M059J (cell line): ENCODE data around the gene DHFR2. TPM values are rescaled to one million over a fixed set of nuclear protein-coding genes. Genes with fewer than 3 reads are reported as not detected.
A peak's percentile ranks its signal among the peaks of the same experiment; 100 is the strongest.
"Not testable (repeated sequence)": the region's sequence is repeated elsewhere in the genome, so short reads cannot be mapped to it uniquely, and the experiment has no call there.

Source experiments
- DNase-seq: peaks from one replicate; pipeline ENCODE4 v3.0.0-alpha.2; 2012; ENCODE audit warnings: low read depth
- total RNA-seq: library from RNA; depleted of rRNA; stranded (reverse); fragments of >200 nt; shearing (Covaris generic); gene quantifications from 2 replicates; pipeline ENCODE4 v1.2.3, GENCODE V29; 2014; rRNA removed

DHFR2 gene
- total RNA-seq = 1.9 and 3.2 TPM in 2 replicates

DNA sequence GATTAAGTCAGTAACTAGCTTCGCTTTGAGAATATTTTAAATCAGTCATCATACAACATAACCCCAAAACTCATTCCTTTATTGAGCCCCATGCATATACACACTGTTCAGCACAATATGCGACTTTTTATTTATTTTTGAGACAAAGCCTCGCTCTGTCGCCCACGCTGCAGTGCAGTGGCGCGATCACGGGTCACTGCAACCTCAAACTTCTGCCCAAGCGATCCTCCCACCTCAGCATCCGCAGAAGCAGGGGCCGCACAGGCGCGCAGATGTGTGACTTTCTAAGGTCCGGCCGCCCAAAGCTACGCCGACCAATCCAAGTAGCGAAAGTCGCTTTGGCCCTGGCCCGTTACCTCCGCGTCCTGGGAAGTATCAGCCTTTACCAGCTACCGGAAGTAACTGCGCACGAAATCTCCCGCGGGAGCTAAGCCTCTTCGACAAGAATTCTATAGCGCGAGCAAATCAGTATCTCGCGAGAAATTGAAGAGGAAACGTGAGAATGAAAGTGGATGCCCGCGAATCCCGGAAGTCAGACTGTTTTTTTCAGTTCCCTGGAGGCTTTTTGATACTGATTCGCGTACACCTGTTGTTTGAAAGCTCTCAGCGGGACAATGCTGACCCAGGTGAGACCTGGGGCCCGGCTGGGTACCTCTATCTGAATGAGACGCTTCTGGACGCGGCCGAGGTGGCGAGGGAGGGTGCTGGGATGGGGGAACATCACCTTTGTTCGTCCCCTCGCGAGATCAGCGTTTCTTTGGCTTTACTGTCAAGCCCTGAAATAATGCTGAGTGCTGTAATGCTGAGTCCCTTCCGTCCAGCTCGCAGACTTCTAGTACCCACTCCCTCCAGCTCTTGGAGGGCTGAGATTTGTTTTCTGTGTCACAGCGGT, at the start of gene DHFR2, which contains the start of gene NSUN3:
Gene DHFR2 (minus strand): TSS at position 404 of the 892 bp plus-strand sequence. CDS start 1,405 bp downstream, outside the sequence.
Gene NSUN3 (plus strand): TSS at position 549 of the 892 bp plus-strand sequence. CDS start 66 bp downstream, at position 615.
- peak; percentile 99 for DNase-seq

DNA sequence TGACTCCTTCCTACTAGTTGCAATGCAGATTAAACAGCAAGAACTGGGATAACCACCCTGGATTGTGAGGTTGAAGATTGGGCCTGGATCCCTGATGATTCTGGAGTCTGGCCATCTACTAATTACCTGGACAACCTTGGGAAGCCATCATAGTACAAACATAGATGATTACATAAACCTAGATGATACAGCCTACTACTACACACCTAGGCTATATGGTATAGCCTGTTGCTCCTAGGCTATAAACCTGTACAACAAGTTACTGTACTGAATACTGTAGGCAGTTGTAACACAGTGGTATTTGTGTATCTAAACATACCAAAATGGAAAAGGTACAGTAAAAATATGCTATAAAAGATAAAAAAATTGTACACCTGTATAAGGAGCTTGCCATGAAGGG, 48.1 kb upstream of the DHFR2 start:
- no peak for DNase-seq

DNA sequence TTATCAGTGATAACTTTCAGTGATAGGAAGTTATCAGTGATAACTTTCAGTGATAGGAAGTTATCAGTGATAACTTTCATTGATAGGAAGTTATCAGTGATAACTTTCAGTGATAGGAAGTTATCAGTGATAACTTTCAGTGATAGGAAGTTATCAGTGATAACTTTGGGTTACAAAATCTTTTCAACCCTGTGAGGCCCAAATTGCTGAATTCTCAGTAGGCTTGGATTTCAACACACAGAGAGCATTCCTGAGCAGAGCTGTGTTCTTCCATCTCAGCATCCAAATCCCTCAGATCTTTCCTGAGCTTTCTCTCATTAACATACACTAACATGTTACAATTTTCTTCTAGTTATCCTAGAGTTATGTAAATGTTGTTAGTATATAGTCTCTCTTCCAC, 47.5 kb upstream of the DHFR2 start:
- DNase-seq = not testable (repeated sequence)

DNA sequence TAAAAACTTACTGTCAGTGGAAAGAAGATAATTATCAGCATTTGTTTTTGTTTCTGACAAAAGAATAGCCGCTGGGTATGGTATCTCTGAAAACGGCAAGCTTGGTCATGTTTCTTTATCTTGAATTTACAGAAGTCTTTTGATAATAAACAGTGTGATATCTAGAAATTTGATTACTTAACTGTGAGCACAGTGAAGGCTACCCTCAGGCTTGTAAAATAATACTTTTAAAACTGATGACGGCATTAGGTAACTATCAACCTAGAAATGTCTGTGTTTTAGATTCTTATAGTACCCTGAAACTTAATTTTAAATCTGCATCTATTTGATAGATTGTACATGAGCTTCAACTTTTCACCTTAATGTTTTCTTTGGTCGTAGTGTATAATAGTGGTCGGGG, 43.6 kb upstream of the DHFR2 start:
- DNase-seq = no peak

DNA sequence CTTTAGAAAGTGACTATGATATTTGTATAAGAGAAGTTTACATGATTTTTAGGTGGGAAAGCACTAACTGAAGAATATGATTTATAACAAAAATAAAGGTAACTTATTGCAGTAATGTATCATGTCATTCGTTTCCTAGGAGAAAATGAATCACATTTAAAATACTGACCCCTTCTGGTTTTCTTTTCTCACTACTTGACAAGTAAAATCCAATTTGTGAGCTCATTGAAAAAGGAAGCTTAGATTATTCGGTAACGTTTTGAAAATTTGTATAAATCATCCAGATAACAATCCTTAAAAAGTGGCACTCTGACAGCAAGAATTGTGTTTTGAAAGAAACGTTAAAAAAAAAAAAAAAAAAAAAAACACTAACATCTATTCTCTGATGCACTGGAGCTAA, 39.1 kb upstream of the DHFR2 start:
- no peak for DNase-seq

DNA sequence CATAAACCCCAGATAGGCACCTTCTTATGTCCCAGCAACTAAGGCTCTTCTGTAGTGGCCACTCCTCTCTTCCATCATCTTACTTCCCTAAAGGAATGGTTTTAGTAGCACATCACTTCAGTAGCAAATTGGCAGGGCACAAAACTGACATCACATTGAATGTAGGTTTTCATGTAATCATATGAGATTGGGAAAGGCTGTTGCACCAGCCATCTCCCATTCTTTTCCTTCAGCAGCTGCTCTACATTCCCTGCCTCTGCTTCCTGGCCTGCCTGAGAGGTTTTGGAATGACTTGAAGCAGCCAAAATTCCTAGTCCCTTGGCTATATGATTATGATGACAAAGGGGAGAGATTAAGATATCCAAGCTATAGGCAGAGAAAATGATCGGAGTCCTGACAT, 36.6 kb upstream of the DHFR2 start:
- DNase-seq = no peak

DNA sequence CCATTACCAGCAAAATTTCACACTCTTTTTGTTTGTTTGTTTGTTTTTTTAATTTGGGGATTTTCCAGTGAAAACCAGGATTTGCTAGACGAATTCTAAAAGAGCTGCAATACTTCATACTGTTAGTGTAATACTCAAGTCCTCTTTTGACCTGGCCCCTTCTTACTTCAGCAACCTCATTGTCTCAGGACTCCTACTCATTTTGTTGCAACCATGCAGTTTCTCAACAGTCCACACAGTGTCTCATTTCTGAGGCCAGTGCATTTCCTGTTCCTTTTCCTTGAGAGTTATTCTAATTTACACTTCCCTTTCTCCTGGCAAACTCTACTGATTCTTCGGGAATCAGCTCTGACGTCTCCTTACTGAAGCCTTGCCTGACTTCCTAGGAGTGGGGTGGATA, 35.7 kb upstream of the DHFR2 start:
- DNase-seq = no peak

DNA sequence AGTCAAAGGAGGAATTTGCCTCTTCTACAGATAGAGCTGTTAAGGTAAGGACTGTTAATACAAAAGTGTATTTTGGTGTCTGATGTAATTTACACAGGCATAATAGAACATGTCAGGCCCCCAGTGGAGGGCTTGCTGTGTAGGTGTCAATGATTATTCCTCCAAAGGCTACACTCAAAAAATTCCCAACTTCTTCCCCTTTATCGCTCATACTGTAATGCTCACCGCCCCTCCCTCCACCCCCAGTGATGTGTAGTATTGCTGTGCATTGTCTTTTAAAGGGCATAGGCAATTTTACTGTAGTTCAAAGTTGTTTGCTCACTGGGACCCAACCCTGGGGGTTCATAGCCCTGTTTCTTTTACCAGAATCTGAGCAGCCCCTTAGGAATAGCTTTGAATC, 32.4 kb upstream of the DHFR2 start:
- no peak for DNase-seq

DNA sequence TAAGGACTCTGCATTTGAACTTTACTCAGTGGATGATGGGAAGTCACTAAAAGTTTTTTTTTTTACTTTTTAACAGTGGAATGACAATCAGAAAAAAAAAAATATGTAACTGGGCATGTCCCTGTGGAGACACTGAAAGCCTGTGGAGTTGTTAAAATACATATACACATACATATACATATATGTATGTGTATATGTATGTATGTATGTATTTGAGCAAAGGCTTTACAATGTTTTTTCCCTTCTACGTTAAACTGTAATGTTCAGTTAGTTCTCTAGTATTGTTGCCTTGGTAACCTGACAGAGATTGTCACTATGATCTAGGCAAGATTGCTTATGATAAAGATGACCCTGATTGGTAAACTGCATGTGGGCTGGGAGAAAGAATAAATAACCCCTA, 30.4 kb upstream of the DHFR2 start:
- no peak for DNase-seq

DNA sequence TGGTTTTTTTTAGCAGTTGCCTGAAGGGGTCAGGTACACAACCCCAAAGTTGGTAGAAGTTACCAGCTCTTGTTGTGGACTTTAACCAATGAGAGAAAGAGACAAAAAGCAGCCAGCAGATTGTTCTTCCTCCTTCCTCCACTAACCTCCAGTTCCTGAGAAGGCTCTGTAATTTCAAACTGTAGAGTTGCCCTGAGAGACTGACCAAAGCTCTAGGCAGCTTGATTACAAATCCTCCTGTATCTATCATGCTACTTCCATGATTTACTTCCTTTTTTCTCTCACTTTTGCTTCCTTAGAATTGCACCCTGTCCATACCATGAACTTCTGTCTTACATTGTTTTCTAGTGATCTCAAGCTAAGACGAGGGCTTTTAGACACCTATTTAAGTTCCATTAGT, 29.4 kb upstream of the DHFR2 start:
- DNase-seq = no peak

DNA sequence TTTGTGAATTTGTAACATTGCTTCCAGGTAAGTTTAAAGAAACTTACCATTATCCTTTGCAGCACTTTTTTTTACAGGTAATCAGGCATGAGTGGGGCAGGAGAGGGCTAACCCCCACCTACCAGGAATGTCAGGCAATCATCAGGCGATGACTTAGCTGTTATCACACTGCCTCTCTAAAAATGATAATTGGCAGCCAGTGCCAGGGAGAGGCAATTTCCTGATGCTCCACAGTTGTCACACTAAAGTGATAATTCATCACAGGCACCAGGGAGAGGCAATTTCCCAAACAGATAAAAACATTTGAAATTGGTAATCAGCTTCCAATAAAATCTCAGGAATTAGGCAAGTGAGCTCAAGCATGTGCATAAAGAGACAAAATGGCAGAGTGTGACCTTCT, 26.4 kb upstream of the DHFR2 start:
- no peak for DNase-seq

DNA sequence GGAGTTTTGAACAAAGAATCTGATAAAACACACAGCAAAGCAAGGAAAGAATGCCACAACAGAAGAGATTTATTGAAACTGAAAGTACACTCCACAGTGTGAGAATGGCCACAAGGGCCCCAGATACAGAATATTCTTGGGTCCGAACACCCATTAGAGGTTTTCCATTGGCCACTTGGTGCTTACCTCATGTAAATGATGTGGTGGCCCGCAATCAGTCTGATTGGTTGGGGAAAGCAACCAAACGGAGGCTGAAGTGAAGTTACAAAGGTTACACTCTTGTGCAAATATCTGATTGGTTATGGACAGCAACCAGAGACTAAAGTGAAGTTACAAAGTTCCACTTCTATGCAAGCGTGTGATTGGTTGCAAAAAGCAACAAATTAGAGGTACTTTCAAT, 20.5 kb upstream of the DHFR2 start:
- DNase-seq = no peak

DNA sequence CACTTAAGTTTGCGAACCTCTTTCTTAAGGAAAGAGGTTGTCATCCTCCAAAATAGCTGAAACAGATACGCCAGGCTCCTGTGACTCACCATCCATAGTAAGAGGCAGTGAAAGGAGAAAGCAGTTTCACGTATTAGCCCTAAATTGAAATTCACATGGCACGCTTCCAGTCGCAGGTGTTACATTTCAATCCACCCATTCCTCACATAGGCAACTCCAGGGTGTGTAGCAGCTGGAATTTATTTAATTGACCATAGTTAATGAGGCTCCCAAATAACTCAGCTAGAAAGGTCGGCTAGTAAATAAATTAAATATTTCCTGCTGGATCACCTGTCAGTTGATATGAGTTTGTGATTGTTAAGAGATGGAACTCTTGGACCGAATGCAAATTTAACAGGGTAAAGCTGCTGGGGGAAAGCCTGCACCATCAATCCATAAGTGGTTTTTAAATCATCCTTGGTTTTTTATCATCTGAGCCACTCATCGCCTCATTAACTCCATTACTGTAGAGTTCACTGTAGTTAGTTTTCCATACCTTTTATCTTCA, 19.7 kb upstream of the DHFR2 start:
- no peak for DNase-seq

DNA sequence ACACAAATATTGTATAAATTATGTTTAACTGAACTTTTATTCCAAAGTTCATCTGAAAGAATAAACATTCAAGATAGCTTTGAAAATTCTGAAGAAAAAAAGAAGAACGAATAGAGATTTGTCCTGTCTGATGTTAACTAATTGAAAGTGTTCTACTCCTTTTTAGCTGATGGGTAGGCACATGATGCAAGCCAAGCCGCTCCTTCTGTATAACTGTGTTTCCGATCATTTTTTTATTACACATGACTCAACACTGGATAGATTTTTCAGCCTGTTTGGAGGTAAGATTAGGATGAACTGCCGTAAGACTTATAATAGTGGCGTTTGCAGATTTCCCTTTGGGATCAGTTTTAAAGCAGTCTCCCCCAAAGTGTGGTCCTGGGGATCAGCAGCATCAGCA, 19.2 kb upstream of the DHFR2 start:
- no peak for DNase-seq

DNA sequence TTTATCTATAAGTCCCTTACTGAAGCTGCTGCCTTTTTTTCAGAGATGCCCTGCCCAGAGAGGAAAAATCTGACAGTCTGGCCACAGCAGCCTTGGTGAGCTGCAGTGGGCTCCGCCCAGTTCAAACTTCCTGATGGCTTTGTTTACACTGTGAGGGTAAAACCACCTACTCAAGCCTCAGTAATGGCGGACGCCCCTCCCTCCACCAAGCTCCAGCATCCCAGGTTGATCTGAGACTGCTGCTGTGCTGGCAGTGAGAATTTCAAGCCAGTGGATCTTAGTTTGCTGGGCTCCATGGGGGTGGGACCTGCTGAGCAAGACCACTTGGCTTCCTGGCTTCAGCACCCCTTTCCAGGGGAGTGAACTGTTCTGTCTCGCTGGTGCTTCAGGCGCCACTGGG, 17.8 kb upstream of the DHFR2 start:
- DNase-seq = not testable (repeated sequence)

DNA sequence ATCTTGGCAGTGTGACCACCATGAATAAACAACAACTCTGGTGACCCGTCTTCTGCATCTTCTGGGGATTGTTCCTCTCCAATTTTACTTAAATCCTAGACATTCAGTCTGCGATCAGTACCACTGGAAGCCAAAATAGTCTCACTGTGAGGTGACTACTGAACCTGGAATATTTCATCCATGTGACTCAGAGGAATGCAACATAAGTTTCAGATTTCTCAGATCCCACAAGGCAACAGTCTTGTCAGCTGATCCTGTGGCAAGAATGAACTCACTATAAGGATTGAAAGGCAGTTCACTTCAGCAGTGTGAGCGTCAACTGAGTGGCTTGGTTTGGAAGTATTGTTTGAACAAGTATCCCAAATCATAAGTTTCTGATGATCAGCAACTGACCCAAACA, 13.3 kb upstream of the DHFR2 start:
- DNase-seq = peak; percentile 49

DNA sequence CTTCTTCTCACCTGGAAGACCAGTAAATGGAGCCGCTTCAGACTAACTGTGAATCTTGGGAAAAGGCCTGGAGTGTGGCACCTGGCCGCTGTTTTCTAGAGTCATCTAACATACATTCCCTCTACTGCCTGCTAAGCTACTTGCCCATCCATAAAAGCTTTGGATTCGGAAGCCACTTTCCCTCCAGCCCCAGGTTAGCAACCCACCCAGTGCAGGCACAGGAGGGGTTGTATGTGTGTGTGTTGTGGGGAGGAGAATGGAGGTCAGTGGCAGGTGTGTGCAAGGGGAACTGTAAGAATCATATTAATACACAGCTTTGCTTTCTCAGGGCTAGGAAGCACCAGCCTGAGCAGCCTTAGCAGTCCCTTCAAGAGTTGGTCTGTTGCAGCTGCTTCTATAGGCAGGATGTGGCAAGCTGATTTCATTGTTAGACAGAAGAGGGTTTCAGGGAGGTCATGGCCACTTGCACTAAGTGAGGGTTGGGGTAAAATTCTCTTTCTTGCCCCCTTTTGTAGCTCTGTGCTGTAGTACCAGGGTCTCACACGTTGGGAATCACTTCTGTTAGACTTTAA, 9.1 kb upstream of the DHFR2 start:
- no peak for DNase-seq

DNA sequence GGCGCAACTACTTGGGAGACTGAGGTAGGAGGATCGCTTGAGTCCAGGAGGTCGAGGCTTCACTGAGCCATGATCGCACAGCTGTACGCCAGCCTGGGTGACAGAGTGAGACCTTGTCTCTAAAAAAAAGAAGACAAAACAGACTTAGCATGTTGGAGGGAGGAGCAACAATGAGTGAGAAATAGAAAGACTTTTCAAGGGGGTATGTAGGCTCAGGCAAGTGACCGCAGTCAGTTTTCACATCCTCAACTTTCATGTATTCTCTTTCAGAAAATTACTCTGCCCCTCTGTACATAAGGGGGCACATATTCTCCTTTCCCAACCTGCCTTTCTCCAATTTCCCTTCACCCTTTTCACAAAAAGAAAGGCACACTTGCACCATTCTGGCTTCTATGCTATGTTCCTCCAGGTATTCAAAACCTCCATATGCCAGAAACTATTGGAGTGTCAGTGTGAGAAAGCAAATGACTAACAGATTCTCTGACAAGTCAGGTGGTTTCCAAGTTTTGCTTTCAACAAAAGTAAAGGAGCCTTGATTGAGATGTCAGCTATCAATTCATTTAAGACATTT, 7.7 kb upstream of the DHFR2 start:
- no peak for DNase-seq

DNA sequence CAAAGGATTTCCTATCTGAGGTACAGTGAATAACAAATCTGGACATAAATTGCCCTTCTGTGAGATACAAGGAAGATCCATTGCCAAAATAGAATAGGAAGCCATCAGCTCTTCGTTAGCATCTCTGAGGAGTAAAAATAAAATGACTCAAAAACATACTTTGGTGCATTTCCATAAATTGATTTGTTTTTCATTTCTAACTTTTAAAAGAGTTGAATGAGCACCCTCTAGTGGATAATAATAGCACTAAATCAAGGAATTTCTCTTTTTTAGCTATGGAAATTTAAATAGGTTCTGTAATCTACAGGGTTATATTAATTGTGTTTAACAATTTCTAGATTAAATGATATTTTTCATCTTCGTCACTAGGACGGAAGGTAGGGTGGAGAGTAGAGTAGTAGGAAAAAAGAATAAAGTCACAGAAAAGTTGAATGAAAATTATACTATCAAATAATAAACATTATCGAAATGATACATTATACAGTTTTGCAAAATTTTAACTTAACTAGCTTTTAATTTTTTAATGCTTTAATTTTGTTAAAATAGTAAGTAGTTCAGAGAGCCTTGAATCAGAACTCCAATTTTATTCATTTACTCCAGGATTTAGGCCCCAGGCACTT, 6.6 kb upstream of the DHFR2 start:
- peak; percentile 29 for DNase-seq

DNA sequence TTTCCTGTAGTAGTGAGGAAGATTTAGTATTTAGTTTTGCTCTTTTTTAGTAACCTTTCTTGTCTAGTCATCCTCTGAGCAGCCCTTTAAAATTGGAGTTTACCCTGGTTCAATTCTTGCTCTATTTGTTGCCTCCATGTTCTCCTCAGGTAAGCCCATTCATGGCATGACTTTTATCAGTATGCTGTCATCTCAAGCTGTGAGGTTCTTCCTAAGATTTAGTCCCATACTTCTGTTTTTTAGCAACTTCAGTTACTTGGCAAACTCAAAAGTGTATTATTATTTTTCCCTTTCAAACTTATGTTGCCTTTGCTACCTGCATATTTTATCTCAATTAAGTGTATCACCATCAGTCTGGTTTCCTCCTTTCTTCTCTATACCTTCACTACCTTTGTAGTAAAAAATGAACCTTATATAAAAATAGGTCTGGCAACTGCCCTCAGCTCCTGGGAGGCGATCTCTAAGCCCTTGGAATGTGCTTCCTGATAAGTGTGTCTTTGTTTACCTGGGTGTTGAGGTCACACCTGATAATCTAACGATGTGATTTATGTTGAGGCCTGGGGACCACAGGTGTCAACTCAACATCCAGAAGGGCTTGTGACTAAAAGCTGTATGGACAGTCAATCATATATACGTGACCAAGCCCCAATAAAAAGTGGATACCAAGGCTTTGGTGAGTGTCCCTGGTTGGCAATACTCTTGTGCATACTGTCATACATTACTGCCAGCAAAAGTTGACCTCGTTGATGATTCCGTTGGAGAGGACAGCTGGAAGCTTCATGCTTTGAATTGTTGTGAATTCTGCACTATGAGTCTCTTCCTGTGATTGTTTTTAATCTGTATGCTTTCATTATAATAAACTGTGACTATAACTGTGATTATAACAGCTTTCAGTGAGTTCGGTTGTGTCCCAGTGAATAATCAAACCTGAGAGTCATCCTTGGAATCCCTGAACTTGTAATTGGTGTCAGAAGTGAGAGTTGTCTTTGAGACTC, 4.1 kb upstream of the DHFR2 start:
- no peak for DNase-seq
